Peyer's patch (tissue), 4 donors: ENCODE data around the gene MAN1B1.

Experiments
- POLR2A ChIP-seq, 2 donors: fragments of 450-650 bp; IDR thresholded peaks; one replicate each; pipeline ENCODE4 v1.5.1; 2017; ENCODE audit warnings: antibody characterized with exemption in 2 of 2, mild to moderate bottlenecking in 2 of 2, moderate library complexity in 2 of 2
- TF ChIP-seq, protein P1 (sequence below), 6 experiments: fragments of 450-650 bp in 4 of 6; fragments of 200-600 bp in 2 of 6; sonication (generic) in 1 of 6; IDR thresholded peaks; one replicate each; pipeline ENCODE4 v1.5.1; 2017 to 2019; ENCODE audit warnings: antibody characterized with exemption in 6 of 6, mild to moderate bottlenecking in 3 of 6, moderate library complexity in 1 of 6

DNA sequence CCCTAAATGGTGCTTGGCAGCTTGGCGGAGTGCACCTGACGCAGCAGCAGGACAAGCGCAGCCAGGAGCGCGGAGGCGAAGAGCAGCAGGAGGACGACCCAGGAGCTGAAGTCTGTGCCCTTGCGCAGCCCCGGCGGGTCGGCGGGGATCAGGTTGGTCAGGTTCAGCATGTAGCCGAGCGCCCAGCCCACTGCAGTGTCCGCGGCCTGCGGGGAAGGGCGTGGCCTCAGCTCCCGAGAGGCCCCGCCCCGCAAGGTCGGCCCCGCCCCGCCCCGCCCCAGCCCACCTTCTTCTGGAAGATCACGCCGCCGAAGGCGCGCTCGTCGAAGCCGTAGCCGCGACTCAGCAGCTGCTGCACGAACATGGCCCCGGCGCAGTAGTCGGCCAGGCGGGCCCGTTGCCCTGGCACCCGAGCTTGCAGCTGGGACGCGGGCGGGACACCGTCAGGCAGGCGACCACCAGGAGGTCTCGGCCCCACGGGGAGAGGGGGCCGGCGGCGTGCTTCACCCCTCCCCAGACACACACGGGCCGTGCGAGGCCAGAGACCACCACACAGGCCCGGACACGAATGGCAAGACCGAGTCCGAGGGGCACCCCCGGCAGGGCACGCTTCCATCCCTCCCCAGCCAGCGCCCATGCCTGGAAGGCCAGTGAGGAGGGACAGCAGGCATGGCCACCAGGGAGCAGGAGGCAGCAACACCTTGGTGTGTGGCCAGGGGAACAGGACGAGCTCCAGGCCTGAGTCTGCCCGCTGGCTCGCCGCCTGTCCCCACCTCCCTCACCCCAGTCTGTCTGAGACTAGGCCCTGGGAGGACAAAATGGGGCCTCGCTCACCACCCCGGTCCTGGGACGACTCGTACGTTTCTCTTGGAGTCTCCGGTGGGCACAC, 37.9 kb upstream of the MAN1B1 start:
- TF ChIP-seq, protein P1, sequence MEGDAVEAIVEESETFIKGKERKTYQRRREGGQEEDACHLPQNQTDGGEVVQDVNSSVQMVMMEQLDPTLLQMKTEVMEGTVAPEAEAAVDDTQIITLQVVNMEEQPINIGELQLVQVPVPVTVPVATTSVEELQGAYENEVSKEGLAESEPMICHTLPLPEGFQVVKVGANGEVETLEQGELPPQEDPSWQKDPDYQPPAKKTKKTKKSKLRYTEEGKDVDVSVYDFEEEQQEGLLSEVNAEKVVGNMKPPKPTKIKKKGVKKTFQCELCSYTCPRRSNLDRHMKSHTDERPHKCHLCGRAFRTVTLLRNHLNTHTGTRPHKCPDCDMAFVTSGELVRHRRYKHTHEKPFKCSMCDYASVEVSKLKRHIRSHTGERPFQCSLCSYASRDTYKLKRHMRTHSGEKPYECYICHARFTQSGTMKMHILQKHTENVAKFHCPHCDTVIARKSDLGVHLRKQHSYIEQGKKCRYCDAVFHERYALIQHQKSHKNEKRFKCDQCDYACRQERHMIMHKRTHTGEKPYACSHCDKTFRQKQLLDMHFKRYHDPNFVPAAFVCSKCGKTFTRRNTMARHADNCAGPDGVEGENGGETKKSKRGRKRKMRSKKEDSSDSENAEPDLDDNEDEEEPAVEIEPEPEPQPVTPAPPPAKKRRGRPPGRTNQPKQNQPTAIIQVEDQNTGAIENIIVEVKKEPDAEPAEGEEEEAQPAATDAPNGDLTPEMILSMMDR (IDR thresholded peaks at IDR 0.05), result no peak
- TF ChIP-seq POLR2A (IDR thresholded peaks at IDR 0.05), result no peak
